HepG2 (cell line): Measurements from ENCODE around the gene HSF2BP. TPM values are rescaled to one million over a fixed set of nuclear protein-coding genes. Genes with fewer than 3 reads are reported as not detected.

ENCODE experiments used
- CENPX ChIP-seq: sonication (generic); formaldehyde crosslinking; IDR thresholded peaks from 2 replicates; pipeline ENCODE4 v1.9.0; 2021; ENCODE audit warnings: mild to moderate bottlenecking, missing genetic modification reagents, moderate library complexity
- HBP1 ChIP-seq: IDR thresholded peaks from 2 replicates; pipeline ENCODE4 v1.6.1; 2016; ENCODE audit warnings: low read depth, control low read depth
- IKZF4 ChIP-seq: sonication (generic); formaldehyde crosslinking; IDR thresholded peaks from 2 replicates; pipeline ENCODE4 v1.5.1; 2020; ENCODE audit warnings: borderline replicate concordance, mild to moderate bottlenecking, low read depth, missing genetic modification reagents; ENCODE audit errors: not compliant biosample characterization
- ISL2 ChIP-seq: sonication (generic); formaldehyde crosslinking; IDR thresholded peaks from 2 replicates; pipeline ENCODE4 v1.5.0; 2020; ENCODE audit warnings: missing genetic modification reagents
- MED1 ChIP-seq: sonication (generic); formaldehyde crosslinking; IDR thresholded peaks from 2 replicates; pipeline ENCODE4 v1.4.0; 2020; ENCODE audit warnings: missing genetic modification reagents
- SALL2 ChIP-seq: sonication (generic); formaldehyde crosslinking; IDR thresholded peaks from 2 replicates; pipeline ENCODE4 v1.8.1; 2023; ENCODE audit warnings: mild to moderate bottlenecking, missing genetic modification reagents, inconsistent platforms
- SIX1 ChIP-seq: sonication (generic); formaldehyde crosslinking; IDR thresholded peaks from 2 replicates; pipeline ENCODE4 v1.4.0; 2020; ENCODE audit warnings: missing genetic modification reagents, borderline replicate concordance
- SP4 ChIP-seq: sonication (generic); formaldehyde crosslinking; IDR thresholded peaks from 2 replicates; pipeline ENCODE4 v1.8.1; 2023; ENCODE audit warnings: mild to moderate bottlenecking, missing genetic modification reagents
- USF2 ChIP-seq, 2 experiments: sonication (generic) in 1 of 2; formaldehyde crosslinking in 1 of 2; IDR thresholded peaks; 2 replicates each; pipeline versions ENCODE4 v1.5.1 to v1.6.1; 2011 to 2020; ENCODE audit warnings: borderline replicate concordance in 1 of 2, low read depth in 1 of 2, low read length in 1 of 2, mild to moderate bottlenecking in 1 of 2, missing genetic modification reagents in 1 of 2, moderate library complexity in 1 of 2
- ZFY ChIP-seq: sonication (generic); formaldehyde crosslinking; IDR thresholded peaks from 2 replicates; pipeline ENCODE4 v1.4.0; 2020; ENCODE audit warnings: missing genetic modification reagents
- ZNF205 ChIP-seq: IDR thresholded peaks from 2 replicates; pipeline ENCODE4 v1.6.1; 2018; ENCODE audit warnings: missing biosample characterization, missing genetic modification reagents
- ZNF333 ChIP-seq: sonication (generic); formaldehyde crosslinking; IDR thresholded peaks from 2 replicates; pipeline ENCODE4 v1.4.0; 2020; ENCODE audit warnings: mild to moderate bottlenecking, missing genetic modification reagents, borderline replicate concordance
- ZNF512B ChIP-seq: sonication (generic); formaldehyde crosslinking; IDR thresholded peaks from 2 replicates; pipeline ENCODE4 v1.5.1; 2020; ENCODE audit warnings: missing genetic modification reagents, mild to moderate bottlenecking, borderline replicate concordance
- ZNF546 ChIP-seq: sonication (generic); formaldehyde crosslinking; conservative IDR thresholded peaks from 2 replicates; pipeline ENCODE4 v1.8.1; 2023; ENCODE audit warnings: mild to moderate bottlenecking, missing genetic modification reagents
- ZNF687 ChIP-seq: sonication (generic); formaldehyde crosslinking; IDR thresholded peaks from 2 replicates; pipeline ENCODE4 v1.5.1; 2020; ENCODE audit warnings: mild to moderate bottlenecking, missing genetic modification reagents, moderate library complexity
- polyA plus RNA-seq, 8 experiments: library from polyadenylated mRNA; depleted of rRNA in 3 of 8; stranded (reverse) in 7 of 8; unstranded in 1 of 8; fragments of >200 nt; fragmentation: Illumina TruSeq in 4 of 8; extraction: Trizol in 4 of 8; gene quantifications; 2 replicates each; pipeline versions ENCODE4 v1.2.1 to v1.2.3, GENCODE V29; 2011 to 2016; ENCODE audit warnings: low read depth in 4 of 8, missing spikeins in 1 of 8, mixed read lengths in 1 of 8; ENCODE audit not compliant: insufficient read depth in 1 of 8
- total RNA-seq, 5 experiments: library from RNA; depleted of rRNA; stranded (reverse); fragments of >200 nt; fragmentation: Illumina TruSeq; extraction: Trizol; gene quantifications; 2 replicates each; pipeline ENCODE4 v1.2.3, GENCODE V29; 2016; ENCODE audit warnings: low read depth in 1 of 5
- TF ChIP-seq, protein P1 (sequence below): sonication (generic); formaldehyde crosslinking; IDR thresholded peaks from 2 replicates; pipeline ENCODE4 v1.5.0; 2020; ENCODE audit warnings: missing genetic modification reagents

The HSF2BP gene
- total and polyA plus RNA-seq, 2 of the 13 experiments (the other 11 are each of a cell fraction or from before 2014, with no cell fraction given) = 0.67 to 2.2 TPM

GRCh38 chr21:43703035-43703880 is 44.0 kb upstream of the HSF2BP start (continued):
- TF ChIP-seq HBP1 (CRISPR knock-in tag) (0 out of 2 replicates have a peak, but pooled peaks have one; percentile 56), SP4 (CRISPR knock-in tag) (no peak), IKZF4 (no peak), ZNF546 (CRISPR knock-in tag) (no peak), CENPX (no peak), ZNF512B (peak; percentile 75; the same call in 1 of the 2 replicates), SALL2 (CRISPR knock-in tag) (no peak), ZNF333 (0 out of 2 replicates have a peak, but pooled peaks have one; percentile 13), ZNF205 (CRISPR knock-in tag) (peak; percentile 21; the same call in 1 of the 2 replicates), USF2 (IDR thresholded peaks at IDR 0.05; ENCODE audit: low read depth, low read length) (no peak), USF2 (CRISPR knock-in tag; IDR thresholded peaks at IDR 0.05; ENCODE audit: borderline replicate concordance) (no peak), ZFY (peak; percentile 52), MED1 (CRISPR knock-in tag) (peak; percentile 35; the same call in 1 of the 2 replicates), SIX1 (CRISPR knock-in tag) (peak; percentile 78; the same call in 1 of the 2 replicates), ISL2 (CRISPR knock-in tag) (no peak), ZNF687 (peak; percentile 88)
- TF ChIP-seq, protein P1, sequence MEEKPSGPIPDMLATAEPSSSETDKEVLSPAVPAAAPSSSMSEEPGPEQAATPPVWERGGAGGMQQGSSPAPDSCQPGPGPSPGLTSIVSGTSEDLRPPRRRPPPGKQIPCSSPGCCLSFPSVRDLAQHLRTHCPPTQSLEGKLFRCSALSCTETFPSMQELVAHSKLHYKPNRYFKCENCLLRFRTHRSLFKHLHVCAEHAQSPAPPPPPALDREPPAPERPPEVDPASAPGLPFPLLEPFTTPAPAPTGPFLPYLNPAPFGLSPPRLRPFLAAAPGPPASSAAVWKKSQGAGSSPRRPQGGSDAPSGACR = no peak
